Heart right ventricle (tissue), 16 donors: ENCODE measurements around the gene NLRP11. TPM values are rescaled to one million over a fixed set of nuclear protein-coding genes. Genes with fewer than 3 reads are reported as not detected.

Source experiments
- ATAC-seq, 8 donors: fragments of 200-7000 bp; cut with Tn5 transposase; one replicate each; pipeline ENCODE4 v1.9.1; 2020; ENCODE audit warnings: mild to moderate bottlenecking in 8 of 8, moderate library complexity in 8 of 8, moderate number of reproducible peaks in 1 of 8
- DNase-seq, 2 donors: peaks; one replicate each; pipeline ENCODE4 v3.0.0-alpha.2; 2020
- H3K27ac ChIP-seq, 10 donors: fragments of 200-600 bp; sonication (generic) in 2 of 10; one replicate each; pipeline versions ENCODE4 v1.5.0 to v1.8.0; 2020 to 2022; ENCODE audit warnings: mild to moderate bottlenecking in 3 of 10
- H3K27me3 ChIP-seq, 7 donors: fragments of 200-600 bp; one replicate each; pipeline ENCODE4 v1.8.0; 2021 to 2022; ENCODE audit warnings: mild to moderate bottlenecking in 2 of 7
- H3K36me3 ChIP-seq, 9 donors: fragments of 200-600 bp; sonication (generic) in 1 of 9; one replicate each; pipeline versions ENCODE4 v1.5.0 to v1.8.0; 2020 to 2022; ENCODE audit warnings: mild to moderate bottlenecking in 2 of 9
- H3K4me1 ChIP-seq, 9 donors: fragments of 200-600 bp; sonication (generic) in 1 of 9; one replicate each; pipeline versions ENCODE4 v1.5.0 to v1.8.0; 2020 to 2022; ENCODE audit warnings: mild to moderate bottlenecking in 4 of 9
- H3K4me3 ChIP-seq, 10 donors: fragments of 200-600 bp; sonication (generic) in 2 of 10; one replicate each; pipeline versions ENCODE4 v1.5.0 to v1.8.0; 2020 to 2022; ENCODE audit warnings: mild to moderate bottlenecking in 7 of 10, moderate library complexity in 2 of 10
- H3K9me3 ChIP-seq, 11 donors: fragments of 200-600 bp in 10 of 11; sonication (generic) in 2 of 11; one replicate each; pipeline versions ENCODE4 v1.5.0 to v1.8.0; 2013 to 2022; ENCODE audit warnings: mild to moderate bottlenecking in 2 of 11, control low read depth in 1 of 11, moderate library complexity in 1 of 11
- WGBS, 2 donors: extraction: QIAGEN DNeasy Blood & Tissue Kit; methylation state at CpG; one replicate each; pipeline ENCODE4 v1.1.7; 2013; ENCODE audit warnings: inconsistent platforms in 1 of 2; 5-methylcytosine and 5-hydroxymethylcytosine counted together
- intact Hi-C, 10 donors: fragments of 100-400 bp; cut with DNase I; formaldehyde crosslinking; loops; one replicate each; pipeline versions ENCODE4 v1.11.1 to v1.14.2; 2022
- polyA plus RNA-seq, 2 donors: library from polyadenylated mRNA; stranded (reverse); fragments of 200-250 nt; gene quantifications; one replicate each; pipeline ENCODE4 v1.2.3, GENCODE V29; 2013
- total RNA-seq, 10 donors: library from RNA; stranded (reverse); fragmentation: NEBNext Ultra II Directional in 3 of 10; extraction: Animal tissue kit (Norgen Biotek cat#: 25700) in 3 of 10; gene quantifications; one replicate each; pipeline versions ENCODE4 v1.2.1 to v1.2.4, GENCODE V29; 2021 to 2023
- TF ChIP-seq, protein P1 (sequence below), 9 donors: fragments of 200-600 bp; sonication (generic) in 2 of 9; IDR thresholded peaks; one replicate each; pipeline versions ENCODE4 v1.5.0 to v1.8.0; 2021 to 2022; ENCODE audit warnings: antibody characterized with exemption in 9 of 9, mild to moderate bottlenecking in 5 of 9, moderate library complexity in 1 of 9
- donor health status: Arrhythmogenic right ventricular cardiomyopathy.
- donor health status: ischemic (EF 13 %, LVEDD 7.1; RV severe dilation, severe dysfunction).
- donor health status: healthy with polysubstance abuse.
- donor health status: DM: no; HTN: yes; CAD: no.
- donor health status: DM: no; HTN: no; CAD: no.
- donor health status: ischemic (EF 25% LVEDD 6.9; RV normal size, moderate dysfunction).
- donor health status: ischemic (EF 25% LVEDD 5.7; RV mildly dilated, moderate dysfunction).
- donor health status: healthy.
- donor health status: DM: yes; HTN: yes; CAD: no.
- donor health status: Ischemic cardiomyopathy.
- donor health status: ischemic (EF 35%, LVEDD 5.7; RV mildly dilated, moderate dysfunction).
- donor health status: nonischemic (EF 11% LVEDD 7.7; RV severe dilation, severe dysfunction).
- donor health status: DM: yes; HTN: yes; CAD: no.
- donor health status: PGD.
- donor health status: ischemic (EF 29% LVEDD 5.4; RV normal size, mild dysfunction).
- donor health status: nonischemic (EF 23%, LVEDD 6.1; RV moderate dilation, normal function).

The NLRP11 gene
- total and polyA plus RNA-seq, 12 donors: not detected

DNA sequence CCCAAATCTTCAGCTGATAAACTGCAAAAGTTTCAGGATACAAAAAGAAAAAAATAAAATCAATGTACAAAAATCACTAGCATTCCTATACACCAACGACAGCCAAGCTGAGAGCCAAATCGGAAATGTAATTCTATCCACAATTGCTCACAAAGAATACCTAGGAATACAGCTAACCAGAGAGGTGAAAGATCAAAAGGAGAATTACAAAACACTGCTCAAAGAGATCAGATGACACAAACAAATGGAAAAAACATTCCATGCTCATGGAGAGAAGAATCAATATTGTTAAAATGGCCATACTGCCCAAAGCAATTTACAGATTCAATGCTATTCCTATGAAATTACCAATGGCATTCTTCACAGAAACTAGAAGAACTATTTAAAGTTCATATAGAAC, 29.5 kb downstream of the NLRP11 start:
- no peak for ATAC-seq
- Histone ChIP-seq H3K9me3 (peaks cover 0 to 16% (median 0%) of the 10 kb centered on the region in 11 donors), H3K4me1 (no peaks in the 10 kb centered on the region), H3K36me3 (no peaks in the 10 kb centered on the region), H3K27ac (no peak overlapping the region), H3K27me3 (peaks cover 0 to 20% (median 5%) of the 10 kb centered on the region in 7 donors), H3K4me3 (no peak overlapping the region)
- TF ChIP-seq, protein P1, sequence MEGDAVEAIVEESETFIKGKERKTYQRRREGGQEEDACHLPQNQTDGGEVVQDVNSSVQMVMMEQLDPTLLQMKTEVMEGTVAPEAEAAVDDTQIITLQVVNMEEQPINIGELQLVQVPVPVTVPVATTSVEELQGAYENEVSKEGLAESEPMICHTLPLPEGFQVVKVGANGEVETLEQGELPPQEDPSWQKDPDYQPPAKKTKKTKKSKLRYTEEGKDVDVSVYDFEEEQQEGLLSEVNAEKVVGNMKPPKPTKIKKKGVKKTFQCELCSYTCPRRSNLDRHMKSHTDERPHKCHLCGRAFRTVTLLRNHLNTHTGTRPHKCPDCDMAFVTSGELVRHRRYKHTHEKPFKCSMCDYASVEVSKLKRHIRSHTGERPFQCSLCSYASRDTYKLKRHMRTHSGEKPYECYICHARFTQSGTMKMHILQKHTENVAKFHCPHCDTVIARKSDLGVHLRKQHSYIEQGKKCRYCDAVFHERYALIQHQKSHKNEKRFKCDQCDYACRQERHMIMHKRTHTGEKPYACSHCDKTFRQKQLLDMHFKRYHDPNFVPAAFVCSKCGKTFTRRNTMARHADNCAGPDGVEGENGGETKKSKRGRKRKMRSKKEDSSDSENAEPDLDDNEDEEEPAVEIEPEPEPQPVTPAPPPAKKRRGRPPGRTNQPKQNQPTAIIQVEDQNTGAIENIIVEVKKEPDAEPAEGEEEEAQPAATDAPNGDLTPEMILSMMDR (IDR thresholded peaks at IDR 0.05): no peak
- DNase-seq: no peak
- intact Hi-C loops: no loop called here
- WGBS, 2 donors: 77 to 86% methylated on average over 2 of the region's 2 CpGs

DNA sequence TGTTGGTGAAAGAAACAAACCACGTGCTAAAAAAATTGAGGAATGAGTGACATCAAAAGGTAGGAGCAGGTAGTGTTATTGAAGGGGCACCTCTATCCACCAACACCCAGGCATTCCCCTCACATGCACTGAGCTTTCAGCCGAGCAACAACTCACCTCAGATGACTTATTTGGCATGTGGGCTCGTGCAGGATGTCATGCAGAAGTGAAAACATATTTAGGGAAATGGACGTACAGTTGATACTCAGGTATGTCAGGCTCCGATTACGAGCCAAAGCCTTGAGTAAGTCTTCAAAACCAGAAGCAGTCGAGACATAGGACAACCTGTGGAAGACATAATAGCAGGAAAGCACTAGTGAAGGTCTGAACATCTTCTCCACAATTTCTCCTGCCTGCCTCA, 30.4 kb downstream of the NLRP11 start:
- Histone ChIP-seq H3K27ac (no peak overlapping the region), H3K4me3 (no peak overlapping the region), H3K9me3 (peaks cover 0 to 16% (median 0%) of the 10 kb centered on the region in 11 donors), H3K36me3 (no peaks in the 10 kb centered on the region), H3K27me3 (peaks cover 0 to 22% (median 5%) of the 10 kb centered on the region in 7 donors), H3K4me1 (no peaks in the 10 kb centered on the region)
- no peak for DNase-seq
- 62 to 70% methylated on average over 7 of the region's 7 CpGs for WGBS, 2 donors
- no peak for ATAC-seq
- TF ChIP-seq, protein P1 (IDR thresholded peaks at IDR 0.05): no peak
- intact Hi-C loops: no loop called here

DNA sequence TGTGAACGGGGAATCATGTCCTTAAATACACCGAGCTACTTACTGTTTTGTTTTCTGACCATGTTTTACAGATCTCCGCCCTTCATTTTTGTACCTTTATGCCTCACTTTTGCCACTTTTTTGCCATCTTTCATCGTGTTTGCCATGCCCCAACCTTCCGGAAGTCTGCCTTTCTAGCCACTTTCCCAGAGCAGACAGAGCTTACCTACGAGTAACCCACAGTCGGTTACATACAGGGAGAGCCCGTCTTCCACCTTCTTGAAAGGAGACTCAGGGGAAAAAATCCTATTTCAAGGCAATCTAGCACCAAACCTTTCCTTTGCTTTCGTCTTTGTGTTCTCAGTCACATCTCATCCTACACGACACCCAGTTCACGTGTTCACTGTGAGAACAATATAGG, 36.8 kb downstream of the NLRP11 start:
- no peak for DNase-seq
- Histone ChIP-seq H3K4me3 (no peak overlapping the region), H3K4me1 (no peaks in the 10 kb centered on the region), H3K27ac (no peak overlapping the region), H3K27me3 (peaks cover 0 to 30% (median 18%) of the 10 kb centered on the region in 7 donors), H3K9me3 (no peaks in the 10 kb centered on the region), H3K36me3 (no peaks in the 10 kb centered on the region)
- TF ChIP-seq, protein P1 (IDR thresholded peaks at IDR 0.05): no peak
- no peak for ATAC-seq
- WGBS, 2 donors: 90 to 91% methylated on average over 11 of the region's 11 CpGs
- intact Hi-C loops: no loop called here

DNA sequence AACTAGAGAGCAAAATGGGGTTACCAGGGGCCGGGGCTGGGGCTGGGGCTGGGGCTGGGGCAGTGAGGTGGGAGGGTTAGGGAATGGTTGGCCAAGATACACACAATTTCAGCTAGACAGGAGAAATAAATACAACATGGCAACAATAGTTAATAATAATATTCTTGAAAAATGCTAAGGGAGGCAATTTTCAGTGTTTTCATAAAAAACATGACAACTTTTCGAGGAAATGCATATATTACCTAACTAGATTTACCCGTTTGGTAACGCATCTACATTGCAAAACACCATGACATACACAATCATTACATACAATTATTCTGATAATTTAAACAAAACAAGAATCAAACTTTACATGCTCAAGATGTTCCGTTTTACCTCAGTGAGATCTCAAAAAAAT, 50.7 kb downstream of the NLRP11 start:
- Histone ChIP-seq H3K4me1 (no peaks in the 10 kb centered on the region), H3K27me3 (peaks cover 0 to 56% (median 6%) of the 10 kb centered on the region in 7 donors)
- WGBS, 2 donors: 79 to 80% methylated on average over 5 of the region's 5 CpGs

More for the DNA sequence above, 50.7 kb downstream of the NLRP11 start:
- H3K27ac ChIP-seq: no peak overlapping the region
- no peaks in the 10 kb centered on the region for H3K36me3 ChIP-seq
- DNase-seq: no peak
- TF ChIP-seq, protein P1 (IDR thresholded peaks at IDR 0.05): no peak
- H3K4me3 ChIP-seq: no peak overlapping the region
- no peaks in the 10 kb centered on the region for H3K9me3 ChIP-seq
- intact Hi-C loops: no loop called here
- ATAC-seq: no peak
